HCT116 (cell line): ENCODE data around the gene CYP46A1. TPM values are rescaled to one million over a fixed set of nuclear protein-coding genes. Genes with fewer than 3 reads are reported as not detected.

ENCODE experiments used
- ATAC-seq: fragments of 200-7000 bp; cut with Tn5 transposase; 2 replicates; pipeline ENCODE4 v1.9.1; 2020; ENCODE audit warnings: mild to moderate bottlenecking, moderate library complexity
- BruUV-seq: library from RNA; stranded (reverse); fragments of 400-500 nt; replicated peaks from 2 replicates; lab custom pipeline; 2021; lab: Mats Ljungman, UMichigan
- CTCF ChIA-PET: fragments of 300-600 bp; sonication (Branson Sonifier 250); formaldehyde crosslinking; loops from one replicate; lab custom pipeline; 2021; ENCODE audit warnings: antibody characterized with exemption; lab: Charles Lee
- POLR2A ChIA-PET: fragments of 300-600, 350-600 bp; sonication (Branson Sonifier 250); formaldehyde crosslinking; loops from one replicate; lab custom pipeline; 2021; ENCODE audit warnings: antibody characterized with exemption; lab: Charles Lee
- RAD21 ChIA-PET, 2 experiments: fragments of 300-600 bp; sonication (Branson Sonifier 250); formaldehyde crosslinking; loops; one replicate each; lab custom pipeline; 2023; ENCODE audit warnings: low total read pairs in 2 of 2; ENCODE audit not compliant: uncharacterized antibody in 2 of 2, unreplicated experiment in 2 of 2, low non-redundant PET in 1 of 2; lab: Charles Lee
- DNase-seq: peaks from one replicate; pipeline ENCODE4 v3.0.0-alpha.2; 2010; ENCODE audit warnings: low read depth, low spot score
- H2AFZ ChIP-seq: fragments of 200-600 bp; shearing (Covaris generic), sonication (generic); 2 replicates; pipeline ENCODE4 v1.6.1; 2017; ENCODE audit warnings: low read depth, mixed run types, mixed read lengths, antibody characterized with exemption, low read length; ENCODE audit not compliant: poor library complexity, severe bottlenecking
- H3K27ac ChIP-seq: 2 replicates; pipeline ENCODE4 v1.5.1; 2012; ENCODE audit warnings: low read depth, low read length
- H3K27me3 ChIP-seq: fragments of 200-600 bp; sonication (generic); 2 replicates; pipeline ENCODE4 v1.6.1; 2016; ENCODE audit warnings: mixed run types, low read length, mixed read lengths; ENCODE audit not compliant: insufficient read depth
- H3K36me3 ChIP-seq, 2 experiments: fragments of 200-500 bp in 1 of 2; fragments of 200-600 bp in 1 of 2; sonication (Bioruptor generic) in 1 of 2; sonication (generic) in 1 of 2; 2 replicates each; pipeline versions ENCODE4 v1.5.1 to v1.6.1; 2014 to 2016; ENCODE audit warnings: low read length in 2 of 2, inconsistent platforms in 1 of 2, mixed read lengths in 1 of 2, mixed run types in 1 of 2; ENCODE audit not compliant: insufficient read depth in 2 of 2, control insufficient read depth in 1 of 2
- H3K4me1 ChIP-seq, 2 experiments: fragments of 200-600 bp in 1 of 2; sonication (generic) in 1 of 2; 2 replicates each; pipeline versions ENCODE4 v1.5.1 to v1.6.1; 2012 to 2017; ENCODE audit warnings: low read length in 2 of 2, inconsistent platforms in 1 of 2, mild to moderate bottlenecking in 1 of 2, mixed read lengths in 1 of 2, mixed run types in 1 of 2, moderate library complexity in 1 of 2; ENCODE audit not compliant: insufficient read depth in 2 of 2, control insufficient read depth in 1 of 2
- H3K4me2 ChIP-seq: fragments of 200-600 bp; sonication (generic); 2 replicates; pipeline ENCODE4 v1.6.1; 2017; ENCODE audit warnings: mixed run types, low read length, mixed read lengths
- H3K4me3 ChIP-seq, 2 experiments: fragments of 200-600 bp in 1 of 2; sonication (generic) in 1 of 2; replicated peaks in 1 of 2; 2 replicates each; pipeline ENCODE4 v1.5.1; 2011 to 2016; ENCODE audit warnings: low read length in 2 of 2, control low read depth in 1 of 2, low read depth in 1 of 2, mild to moderate bottlenecking in 1 of 2, mixed read lengths in 1 of 2, mixed run types in 1 of 2
- H3K79me2 ChIP-seq: fragments of 200-600 bp; sonication (generic); 2 replicates; pipeline ENCODE4 v1.6.1; 2017; ENCODE audit warnings: mild to moderate bottlenecking, mixed run types, low read length, moderate library complexity, mixed read lengths; ENCODE audit not compliant: insufficient read depth
- H3K9ac ChIP-seq: fragments of 200-600 bp; sonication (generic); 2 replicates; pipeline ENCODE4 v1.6.1; 2016; ENCODE audit warnings: low read length, mixed read lengths
- H3K9me2 ChIP-seq: fragments of 200-600 bp; sonication (generic), shearing (Covaris generic); 2 replicates; pipeline ENCODE4 v1.6.1; 2017; ENCODE audit warnings: mixed run types, mild to moderate bottlenecking, moderate library complexity; ENCODE audit not compliant: insufficient read depth
- H3K9me3 ChIP-seq, 2 experiments: fragments of 200-500 bp in 1 of 2; fragments of 200-600 bp in 1 of 2; sonication (Bioruptor generic) in 1 of 2; sonication (generic) in 1 of 2; 2 replicates each; pipeline ENCODE4 v1.6.1; 2014 to 2017; ENCODE audit warnings: low read length in 2 of 2, mixed read lengths in 2 of 2, inconsistent platforms in 1 of 2, low read depth in 1 of 2, mild to moderate bottlenecking in 1 of 2, mixed run types in 1 of 2, moderate library complexity in 1 of 2; ENCODE audit not compliant: control insufficient read depth in 1 of 2, insufficient read depth in 1 of 2
- H4K20me1 ChIP-seq: fragments of 200-600 bp; sonication (generic), shearing (Covaris generic); 2 replicates; pipeline ENCODE4 v1.6.1; 2017; ENCODE audit warnings: mixed run types, mild to moderate bottlenecking, moderate library complexity; ENCODE audit not compliant: insufficient read depth
- ATF3 ChIP-seq: IDR thresholded peaks from 2 replicates; pipeline ENCODE4 v1.6.1; 2012
- CEBPB ChIP-seq: IDR thresholded peaks from 2 replicates; pipeline ENCODE4 v1.6.1; 2012; ENCODE audit warnings: low read depth
- CTCF ChIP-seq, 3 experiments: fragments of 200-600 bp in 1 of 3; sonication (generic) in 1 of 3; IDR thresholded peaks in 2 of 3; conservative IDR thresholded peaks in 1 of 3; 2 replicates each; pipeline ENCODE4 v1.5.1; 2012 to 2017; ENCODE audit warnings: low read depth in 2 of 3, low read length in 2 of 3, antibody characterized with exemption in 1 of 3, borderline replicate concordance in 1 of 3, control low read depth in 1 of 3, mild to moderate bottlenecking in 1 of 3, mixed read lengths in 1 of 3, mixed run types in 1 of 3, moderate library complexity in 1 of 3; ENCODE audit not compliant: insufficient read depth in 1 of 3
- EGR1 ChIP-seq: IDR thresholded peaks from 2 replicates; pipeline ENCODE4 v1.6.1; 2012; ENCODE audit warnings: low read depth
- FOSL1 ChIP-seq: IDR thresholded peaks from 2 replicates; pipeline ENCODE4 v1.6.1; 2012; ENCODE audit warnings: low read depth
- POLR2AphosphoS5 ChIP-seq: IDR thresholded peaks from 2 replicates; pipeline ENCODE4 v1.6.1; 2011; ENCODE audit warnings: mild to moderate bottlenecking, low read depth, low read length, moderate library complexity
- RAD21 ChIP-seq: IDR thresholded peaks from 2 replicates; pipeline ENCODE4 v1.6.1; 2012; ENCODE audit warnings: low read depth, mild to moderate bottlenecking
- SP1 ChIP-seq: IDR thresholded peaks from 2 replicates; pipeline ENCODE4 v1.6.1; 2012; ENCODE audit warnings: low read depth
- SRF ChIP-seq: IDR thresholded peaks from 2 replicates; pipeline ENCODE4 v1.6.1; 2012; ENCODE audit warnings: low read depth
- YY1 ChIP-seq: IDR thresholded peaks from 2 replicates; pipeline ENCODE4 v1.6.1; 2011; ENCODE audit warnings: low read length, low read depth, moderate library complexity, mild to moderate bottlenecking; ENCODE audit not compliant: insufficient replicate concordance; ENCODE audit errors: extremely low read depth
- ZBTB33 ChIP-seq: IDR thresholded peaks from 2 replicates; pipeline ENCODE4 v1.6.1; 2011; ENCODE audit warnings: mild to moderate bottlenecking, low read length, moderate library complexity; ENCODE audit not compliant: insufficient replicate concordance; ENCODE audit errors: extremely low read depth
- ZFX ChIP-seq: fragments of 450-650 bp; IDR thresholded peaks from 2 replicates; pipeline ENCODE4 v1.6.1; 2017
- ZNF274 ChIP-seq: fragments of 200-500 bp; sonication (Bioruptor generic); IDR thresholded peaks from 2 replicates; pipeline ENCODE4 v1.6.1; 2014; ENCODE audit warnings: mild to moderate bottlenecking, low read depth, low read length, inconsistent platforms
- intact Hi-C: fragments of 100-400 bp; cut with micrococcal nuclease; formaldehyde crosslinking; loops from 2 replicates; pipeline ENCODE4 v1.10.0; 2022
- total RNA-seq: library from RNA; stranded (reverse); gene quantifications from one replicate; pipeline ENCODE4 v1.2.1, GENCODE V29; 2021; ENCODE audit not compliant: unreplicated experiment

CYP46A1 gene
- total RNA-seq, 1 experiment from 2014 or later = 0.76 TPM

GRCh38 chr14:99717682-99718013 lies 33.5 kb downstream of the CYP46A1 start:
- Histone ChIP-seq H3K36me3 (no peaks in the 10 kb centered on the region), H3K4me2 (no peak overlapping the region), H3K9me3 (no peaks in the 10 kb centered on the region), H4K20me1 (no peaks in the 10 kb centered on the region), H3K27ac (no peak overlapping the region), H3K9ac (no peak overlapping the region), H3K79me2 (no peaks in the 10 kb centered on the region), H3K4me1 (no peaks in the 10 kb centered on the region), H2AFZ (no peak overlapping the region), H3K4me3 (no peak overlapping the region), H3K9me2 (no peaks in the 10 kb centered on the region), H3K27me3 (no peaks in the 10 kb centered on the region)
- ATAC-seq (no peak), DNase-seq (no peak)
- no TSS peak for BruUV-seq
- ChIA-PET RAD21 (no interaction called here), CTCF (no interaction called here), POLR2A (no interaction called here)
- TF ChIP-seq CTCF (IDR thresholded peaks at IDR 0.05 in 2 of 3, conservative IDR thresholded peaks at IDR 0.05 in 1 of 3; ENCODE audit: borderline replicate concordance in 1 of 3, insufficient read depth in 1 of 3, low read depth in 2 of 3, low read length in 2 of 3) (no peak), SRF (no peak), ATF3 (no peak), POLR2AphosphoS5 (no peak), ZNF274 (no peak), RAD21 (no peak), YY1 (no peak), ZBTB33 (no peak), SP1 (no peak), CEBPB (no peak), ZFX (no peak), EGR1 (no peak), FOSL1 (no peak)
- intact Hi-C loops = no loop called here
